ENCODE measurements around the gene PNPLA6.

GRCh38 chr19:7554990-7555864 is 19.7 kb downstream of the PNPLA6 start:
- TF ChIP-seq CTCF (optimal IDR thresholded peaks at IDR 0.05 in 1 of 3, IDR thresholded peaks at IDR 0.05 in 1 of 3, conservative IDR thresholded peaks at IDR 0.05 in 1 of 3; ENCODE audit: extremely low read depth in 1 of 3, insufficient read depth in 2 of 3, low read length in 3 of 3) (no peak), EZH2 (IDR thresholded peaks at IDR 0.05; ENCODE audit: low read length) (no peak)

Data from keratinocyte (primary cell).